Lower lobe of right lung (tissue), 2 donors: ENCODE results near the gene ZNF100. TPM values are rescaled to one million over a fixed set of nuclear protein-coding genes. Genes with fewer than 3 reads are reported as not detected.
"Not testable (repeated sequence)": the region's sequence is repeated elsewhere in the genome, so short reads cannot be mapped to it uniquely, and the experiment has no call there.

Experiments
- ATAC-seq, 2 donors: fragments of 200-7000 bp; cut with Tn5 transposase; one replicate each; pipeline ENCODE4 v1.9.1; 2020 to 2022; ENCODE audit warnings: mild to moderate bottlenecking in 2 of 2, moderate library complexity in 2 of 2
- DNase-seq: peaks from one replicate; pipeline ENCODE4 v3.0.0-alpha.2; 2020
- H3K27ac ChIP-seq: fragments of 200-600 bp; one replicate; pipeline ENCODE4 v1.8.0; 2022
- H3K27me3 ChIP-seq: fragments of 200-600 bp; one replicate; pipeline ENCODE4 v1.8.0; 2022; ENCODE audit warnings: low read depth
- H3K36me3 ChIP-seq: fragments of 200-600 bp; one replicate; pipeline ENCODE4 v1.8.0; 2022; ENCODE audit warnings: mild to moderate bottlenecking
- H3K4me1 ChIP-seq: fragments of 200-600 bp; one replicate; pipeline ENCODE4 v1.8.0; 2022
- H3K4me3 ChIP-seq: fragments of 200-600 bp; one replicate; pipeline ENCODE4 v1.8.0; 2022; ENCODE audit warnings: mild to moderate bottlenecking
- H3K9me3 ChIP-seq: fragments of 200-600 bp; one replicate; pipeline ENCODE4 v1.8.0; 2022
- CTCF ChIP-seq: fragments of 200-600 bp; IDR thresholded peaks from one replicate; pipeline ENCODE4 v1.8.0; 2022; ENCODE audit warnings: antibody characterized with exemption, mild to moderate bottlenecking
- intact Hi-C: fragments of 100-400 bp; cut with DNase I; formaldehyde crosslinking; loops from one replicate; pipeline ENCODE4 v1.11.0; 2022
- total RNA-seq: library from RNA; stranded (reverse); fragmentation: NEBNext Ultra II Directional; extraction: Animal tissue kit (Norgen Biotek cat#: 25700); gene quantifications from one replicate; pipeline ENCODE4 v1.2.1, GENCODE V29; 2021
- donor health status: DM: no; HTN: yes; CAD: no; lungs with severe emphysema.

Gene ZNF100
- total RNA-seq, 1 donor from 2014 or later = 13.4 TPM

GRCh38 chr19:21748088-21748487, 19.3 kb downstream of the ZNF100 start:
- intact Hi-C loops = no loop called here
- Histone ChIP-seq H3K36me3 (peaks cover 42% of the 10 kb centered on the region), H3K4me1 (no peaks in the 10 kb centered on the region), H3K4me3 (no peak overlapping the region), H3K27me3 (no peaks in the 10 kb centered on the region), H3K27ac (no peak overlapping the region), H3K9me3 (no peaks in the 10 kb centered on the region)
- no peak for ATAC-seq
- DNase-seq = no peak
- TF ChIP-seq CTCF = no peak

- no peak overlapping the region for H3K4me3 ChIP-seq
- no peak overlapping the region for H3K27ac ChIP-seq
- intact Hi-C loops = no loop called here
- no peaks in the 10 kb centered on the region for H3K27me3 ChIP-seq
- peaks cover 31% of the 10 kb centered on the region for H3K36me3 ChIP-seq
- no peak for TF ChIP-seq CTCF
- no peak for DNase-seq
- no peaks in the 10 kb centered on the region for H3K4me1 ChIP-seq
- H3K9me3 ChIP-seq = peaks cover 14% of the 10 kb centered on the region
- ATAC-seq = no peak
Measured at GRCh38 chr19:21740559-21740958, 26.8 kb downstream of the ZNF100 start.

- H3K4me1 ChIP-seq, H3K27me3 ChIP-seq, intact Hi-C loops, DNase-seq, H3K27ac ChIP-seq, H3K4me3 ChIP-seq, ATAC-seq: not testable (repeated sequence)
- H3K9me3 ChIP-seq = peaks cover 65% of the 10 kb centered on the region
- peaks cover 14% of the 10 kb centered on the region for H3K36me3 ChIP-seq
Measured at GRCh38 chr19:21726942-21727747, 40.2 kb downstream of the ZNF100 start.

GRCh38 chr19:21713761-21714160, 53.6 kb downstream of the ZNF100 start:
- Histone ChIP-seq H3K36me3 (no peaks in the 10 kb centered on the region), H3K27me3 (no peaks in the 10 kb centered on the region), H3K4me1 (no peaks in the 10 kb centered on the region), H3K4me3 (no peak overlapping the region), H3K27ac (no peak overlapping the region), H3K9me3 (peaks cover 26% of the 10 kb centered on the region)
- no peak for DNase-seq
- intact Hi-C loops = no loop called here
- no peak for TF ChIP-seq CTCF
- ATAC-seq = no peak

GRCh38 chr19:21709464-21709863, 57.9 kb downstream of the ZNF100 start:
- H3K27me3 ChIP-seq = no peaks in the 10 kb centered on the region
- H3K27ac ChIP-seq = no peak overlapping the region
- H3K36me3 ChIP-seq = no peaks in the 10 kb centered on the region
- TF ChIP-seq CTCF = no peak
- peaks cover 14% of the 10 kb centered on the region for H3K9me3 ChIP-seq
- no peak for ATAC-seq
- no peak for DNase-seq
- intact Hi-C loops = no loop called here
- H3K4me3 ChIP-seq = no peak overlapping the region
- no peaks in the 10 kb centered on the region for H3K4me1 ChIP-seq

- ATAC-seq, H3K4me1 ChIP-seq, DNase-seq, H3K27me3 ChIP-seq, intact Hi-C loops, H3K4me3 ChIP-seq, H3K36me3 ChIP-seq, H3K27ac ChIP-seq: not testable (repeated sequence)
- peaks cover 12% of the 10 kb centered on the region for H3K9me3 ChIP-seq
Measured at GRCh38 chr19:21707878-21708277, 59.5 kb downstream of the ZNF100 start.
